Activated CD4-positive, alpha-beta T cell treated with anti-CD3 and anti-CD28 coated beads, Interleukin-2, amount 50 U/mL, for 1 hour (primary cell): ENCODE measurements around the gene GRIN2C.

Source experiments
- DNase-seq: peaks from one replicate; pipeline ENCODE4 v3.0.0-alpha.2; 2020

GRIN2C gene

GRCh38 chr17:74818291-74818938 lies 41.3 kb downstream of the GRIN2C start:
- no peak for DNase-seq

GRCh38 chr17:74816905-74817620 lies 42.6 kb downstream of the GRIN2C start:
- DNase-seq = no peak

- DNase-seq = no peak
Measured at GRCh38 chr17:74815550-74816370, 43.9 kb downstream of the GRIN2C start.

- no peak for DNase-seq
Measured at GRCh38 chr17:74815067-74815466, 44.6 kb downstream of the GRIN2C start.

GRCh38 chr17:74814453-74814852 lies 45.2 kb downstream of the GRIN2C start:
- DNase-seq = no peak

- no peak for DNase-seq
Measured at GRCh38 chr17:74812109-74813009, 47.3 kb downstream of the GRIN2C start.

- no peak for DNase-seq
Measured at GRCh38 chr17:74810699-74811485, 48.8 kb downstream of the GRIN2C start.

GRCh38 chr17:74808714-74809430 lies 50.8 kb downstream of the GRIN2C start:
- DNase-seq = no peak

- DNase-seq = no peak
Measured at GRCh38 chr17:74807925-74808324, 51.8 kb downstream of the GRIN2C start.

GRCh38 chr17:74807441-74807840 lies 52.2 kb downstream of the GRIN2C start:
- no peak for DNase-seq

- DNase-seq = no peak
Measured at GRCh38 chr17:74806334-74806733, 53.4 kb downstream of the GRIN2C start.

- no peak for DNase-seq
Measured at GRCh38 chr17:74805591-74805991, 54.1 kb downstream of the GRIN2C start.

- no peak for DNase-seq
Measured at GRCh38 chr17:74804683-74805082, 55.0 kb downstream of the GRIN2C start.

GRCh38 chr17:74803971-74804370 lies 55.7 kb downstream of the GRIN2C start:
- no peak for DNase-seq

GRCh38 chr17:74803388-74803930 lies 56.2 kb downstream of the GRIN2C start:
- DNase-seq = no peak

GRCh38 chr17:74801896-74802295 lies 57.8 kb downstream of the GRIN2C start:
- DNase-seq = no peak

- DNase-seq = no peak
Measured at GRCh38 chr17:74800531-74800930, 59.2 kb downstream of the GRIN2C start.

- no peak for DNase-seq
Measured at GRCh38 chr17:74799097-74799496, 60.6 kb downstream of the GRIN2C start.

- no peak for DNase-seq
Measured at GRCh38 chr17:74798239-74798707, 61.4 kb downstream of the GRIN2C start.

- DNase-seq = no peak
Measured at GRCh38 chr17:74797824-74798223, 61.9 kb downstream of the GRIN2C start.

- no peak for DNase-seq
Measured at GRCh38 chr17:74796866-74797265, 62.8 kb downstream of the GRIN2C start.
